Measurements from ENCODE around the gene ARID3A.

DNA sequence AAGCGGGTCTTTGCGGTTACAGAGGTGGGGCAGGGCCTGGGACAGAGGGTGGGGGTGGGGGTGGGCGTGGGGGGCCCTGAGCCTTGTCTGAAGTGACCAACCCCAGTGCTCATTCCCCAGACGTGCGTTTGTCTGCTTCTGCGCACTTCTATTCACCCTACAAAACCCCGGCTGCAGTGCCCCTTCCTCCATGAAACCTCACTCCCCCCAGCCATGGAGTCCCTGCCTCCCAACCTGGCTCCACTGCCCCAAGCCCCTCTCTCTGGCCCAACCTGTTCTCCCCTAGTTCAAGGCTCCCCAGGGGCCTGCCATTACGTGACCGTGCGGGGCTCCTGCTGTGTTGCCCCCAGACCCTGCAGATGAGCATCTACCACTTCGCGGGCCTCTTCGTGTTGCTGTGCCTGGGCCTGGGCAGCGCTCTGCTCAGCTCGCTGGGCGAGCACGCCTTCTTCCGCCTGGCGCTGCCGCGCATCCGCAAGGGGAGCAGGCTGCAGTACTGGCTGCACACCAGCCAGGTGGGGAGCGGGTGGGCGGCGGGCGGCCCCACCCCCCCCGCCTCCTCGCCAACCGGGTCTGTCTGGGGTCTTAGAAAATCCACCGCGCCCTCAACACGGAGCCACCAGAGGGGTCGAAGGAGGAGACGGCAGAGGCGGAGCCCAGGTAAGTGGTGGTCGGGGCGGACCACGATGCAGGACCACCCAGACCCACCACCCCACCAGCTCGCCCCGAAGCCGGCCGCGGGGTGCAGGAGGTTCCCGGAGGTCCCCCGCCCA is 82.6 kb downstream of the ARID3A start:
- TF ChIP-seq, protein P1, sequence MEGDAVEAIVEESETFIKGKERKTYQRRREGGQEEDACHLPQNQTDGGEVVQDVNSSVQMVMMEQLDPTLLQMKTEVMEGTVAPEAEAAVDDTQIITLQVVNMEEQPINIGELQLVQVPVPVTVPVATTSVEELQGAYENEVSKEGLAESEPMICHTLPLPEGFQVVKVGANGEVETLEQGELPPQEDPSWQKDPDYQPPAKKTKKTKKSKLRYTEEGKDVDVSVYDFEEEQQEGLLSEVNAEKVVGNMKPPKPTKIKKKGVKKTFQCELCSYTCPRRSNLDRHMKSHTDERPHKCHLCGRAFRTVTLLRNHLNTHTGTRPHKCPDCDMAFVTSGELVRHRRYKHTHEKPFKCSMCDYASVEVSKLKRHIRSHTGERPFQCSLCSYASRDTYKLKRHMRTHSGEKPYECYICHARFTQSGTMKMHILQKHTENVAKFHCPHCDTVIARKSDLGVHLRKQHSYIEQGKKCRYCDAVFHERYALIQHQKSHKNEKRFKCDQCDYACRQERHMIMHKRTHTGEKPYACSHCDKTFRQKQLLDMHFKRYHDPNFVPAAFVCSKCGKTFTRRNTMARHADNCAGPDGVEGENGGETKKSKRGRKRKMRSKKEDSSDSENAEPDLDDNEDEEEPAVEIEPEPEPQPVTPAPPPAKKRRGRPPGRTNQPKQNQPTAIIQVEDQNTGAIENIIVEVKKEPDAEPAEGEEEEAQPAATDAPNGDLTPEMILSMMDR (IDR thresholded peaks at IDR 0.05): no peak
- TF ChIP-seq POLR2A (IDR thresholded peaks at IDR 0.05): no peak
